Uterus (tissue), 4 donors: ENCODE results near the gene ZNF771. TPM values are rescaled to one million over a fixed set of nuclear protein-coding genes. Genes with fewer than 3 reads are reported as not detected.

Experiments
- DNase-seq, 2 donors: peaks; one replicate each; pipeline ENCODE4 v3.0.0-alpha.2; 2019 to 2020
- H3K27ac ChIP-seq, 2 donors: fragments of 200-600 bp; sonication (generic); 1 replicate in 1 of 2; 2 replicates in 1 of 2; pipeline ENCODE4 v1.5.1; 2016 to 2018
- H3K27me3 ChIP-seq, 2 donors: fragments of 200-600 bp; sonication (generic); one replicate each; pipeline ENCODE4 v1.5.1; 2018 to 2019; ENCODE audit warnings: control low read depth in 1 of 2
- H3K36me3 ChIP-seq, 2 donors: fragments of 200-600 bp; sonication (generic); one replicate each; pipeline ENCODE4 v1.5.1; 2019; ENCODE audit warnings: control low read depth in 1 of 2
- H3K4me1 ChIP-seq, 2 donors: fragments of 200-600 bp; sonication (generic); one replicate each; pipeline ENCODE4 v1.5.1; 2018 to 2019; ENCODE audit warnings: control low read depth in 1 of 2
- H3K4me3 ChIP-seq, 2 donors: fragments of 200-600 bp; sonication (generic); 1 replicate in 1 of 2; 2 replicates in 1 of 2; pipeline ENCODE4 v1.5.1; 2018 to 2019; ENCODE audit warnings: mild to moderate bottlenecking in 1 of 2
- H3K9me3 ChIP-seq, 2 donors: fragments of 200-600 bp; sonication (generic); one replicate each; pipeline ENCODE4 v1.5.1; 2019; ENCODE audit warnings: control low read depth in 1 of 2
- POLR2A ChIP-seq, 2 donors: fragments of 450-650 bp; IDR thresholded peaks; one replicate each; pipeline ENCODE4 v1.6.1; 2016; ENCODE audit warnings: antibody characterized with exemption in 2 of 2, mild to moderate bottlenecking in 1 of 2, moderate library complexity in 1 of 2
- intact Hi-C: fragments of 100-400 bp; cut with DNase I; formaldehyde crosslinking; loops from one replicate; pipeline ENCODE4 v1.15.1; 2023; ENCODE audit warnings: low total_unique reads
- total RNA-seq, 4 donors: library from RNA; depleted of rRNA in 3 of 4; stranded (reverse); fragments of >200 nt in 3 of 4; gene quantifications; one replicate each; pipeline versions ENCODE4 v1.1.0 to v1.2.4, GENCODE V29; 2014 to 2023
- TF ChIP-seq, protein P1 (sequence below), 4 experiments: fragments of 200-600 bp in 2 of 4; fragments of 450-650 bp in 2 of 4; sonication (generic) in 2 of 4; IDR thresholded peaks; one replicate each; pipeline ENCODE4 v1.5.1; 2016 to 2019; ENCODE audit warnings: antibody characterized with exemption in 4 of 4, mild to moderate bottlenecking in 2 of 4, moderate library complexity in 1 of 4
- donor health status: DM: yes; HTN: yes; CAD: no.

The ZNF771 gene
- total RNA-seq, 4 donors from 2014 or later, result 12.2 to 75.3 (median 25.6) TPM

DNA sequence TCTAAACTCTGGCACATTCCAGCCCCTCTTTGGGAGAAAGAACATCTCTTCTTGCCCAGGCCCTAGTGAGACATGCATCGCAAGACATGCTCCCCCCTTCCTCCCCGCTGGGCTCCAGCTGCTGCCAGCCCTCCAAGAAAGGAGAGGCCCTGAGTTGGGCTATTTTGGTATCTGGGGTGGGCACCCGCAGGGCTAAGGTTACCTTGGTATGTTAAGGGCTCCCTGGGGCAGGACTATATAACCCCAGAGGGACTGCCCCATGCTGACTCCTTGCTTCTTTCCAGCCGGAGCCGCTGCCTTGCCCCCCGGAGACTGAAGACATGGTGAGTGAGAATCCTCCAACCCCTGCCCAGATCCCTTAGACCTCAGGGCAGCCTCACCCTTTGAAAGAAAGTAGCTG, 32.9 kb upstream of the ZNF771 start, which contains the start of gene MYL11:
MYL11 (plus strand) TSS at position 265 of the 400 bp plus-strand sequence; CDS start at position 321, 56 bp downstream.
- H3K9me3 ChIP-seq, result no peaks in the 10 kb centered on the region
- intact Hi-C loops, result no loop called here
- H3K4me1 ChIP-seq, result no peaks in the 10 kb centered on the region
- DNase-seq, result no peak
- H3K27ac ChIP-seq, result no peak within 1 kb of the TSS
- no peaks in the 10 kb centered on the region for H3K27me3 ChIP-seq
- H3K4me3 ChIP-seq, result no peak within 1 kb of the TSS
- no peaks in the 10 kb centered on the region for H3K36me3 ChIP-seq
- TF ChIP-seq POLR2A (IDR thresholded peaks at IDR 0.05), result no peak
- TF ChIP-seq, protein P1, sequence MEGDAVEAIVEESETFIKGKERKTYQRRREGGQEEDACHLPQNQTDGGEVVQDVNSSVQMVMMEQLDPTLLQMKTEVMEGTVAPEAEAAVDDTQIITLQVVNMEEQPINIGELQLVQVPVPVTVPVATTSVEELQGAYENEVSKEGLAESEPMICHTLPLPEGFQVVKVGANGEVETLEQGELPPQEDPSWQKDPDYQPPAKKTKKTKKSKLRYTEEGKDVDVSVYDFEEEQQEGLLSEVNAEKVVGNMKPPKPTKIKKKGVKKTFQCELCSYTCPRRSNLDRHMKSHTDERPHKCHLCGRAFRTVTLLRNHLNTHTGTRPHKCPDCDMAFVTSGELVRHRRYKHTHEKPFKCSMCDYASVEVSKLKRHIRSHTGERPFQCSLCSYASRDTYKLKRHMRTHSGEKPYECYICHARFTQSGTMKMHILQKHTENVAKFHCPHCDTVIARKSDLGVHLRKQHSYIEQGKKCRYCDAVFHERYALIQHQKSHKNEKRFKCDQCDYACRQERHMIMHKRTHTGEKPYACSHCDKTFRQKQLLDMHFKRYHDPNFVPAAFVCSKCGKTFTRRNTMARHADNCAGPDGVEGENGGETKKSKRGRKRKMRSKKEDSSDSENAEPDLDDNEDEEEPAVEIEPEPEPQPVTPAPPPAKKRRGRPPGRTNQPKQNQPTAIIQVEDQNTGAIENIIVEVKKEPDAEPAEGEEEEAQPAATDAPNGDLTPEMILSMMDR (IDR thresholded peaks at IDR 0.05), result no peak

DNA sequence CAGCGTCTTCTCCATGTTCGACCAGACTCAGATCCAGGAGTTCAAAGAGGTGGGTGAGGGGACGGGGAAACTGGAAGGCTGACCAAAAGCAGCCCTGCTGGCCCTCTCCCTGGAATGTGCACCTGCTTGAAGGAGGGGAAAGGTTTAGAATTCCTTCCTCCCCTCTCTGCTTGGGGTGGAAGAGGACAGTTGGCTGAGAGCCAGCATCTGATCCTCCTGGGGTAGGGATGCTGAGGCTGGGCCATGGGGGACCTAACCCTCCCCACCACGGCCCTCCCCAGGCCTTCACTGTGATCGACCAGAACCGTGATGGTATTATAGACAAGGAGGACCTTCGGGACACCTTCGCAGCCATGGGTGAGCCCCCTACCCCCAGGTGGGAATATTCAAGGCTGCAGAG, 31.5 kb upstream of the ZNF771 start:
- H3K9me3 ChIP-seq, result no peaks in the 10 kb centered on the region
- no peaks in the 10 kb centered on the region for H3K4me1 ChIP-seq
- H3K4me3 ChIP-seq, result no peak overlapping the region
- peak overlapping the region in 1 of 2 donors; percentile 100 for H3K27ac ChIP-seq
- intact Hi-C loops, result no loop called here
- H3K36me3 ChIP-seq, result no peaks in the 10 kb centered on the region
- DNase-seq, result no peak
- no peak for TF ChIP-seq POLR2A (IDR thresholded peaks at IDR 0.05)
- TF ChIP-seq, protein P1 (IDR thresholded peaks at IDR 0.05), result no peak
- no peaks in the 10 kb centered on the region for H3K27me3 ChIP-seq

DNA sequence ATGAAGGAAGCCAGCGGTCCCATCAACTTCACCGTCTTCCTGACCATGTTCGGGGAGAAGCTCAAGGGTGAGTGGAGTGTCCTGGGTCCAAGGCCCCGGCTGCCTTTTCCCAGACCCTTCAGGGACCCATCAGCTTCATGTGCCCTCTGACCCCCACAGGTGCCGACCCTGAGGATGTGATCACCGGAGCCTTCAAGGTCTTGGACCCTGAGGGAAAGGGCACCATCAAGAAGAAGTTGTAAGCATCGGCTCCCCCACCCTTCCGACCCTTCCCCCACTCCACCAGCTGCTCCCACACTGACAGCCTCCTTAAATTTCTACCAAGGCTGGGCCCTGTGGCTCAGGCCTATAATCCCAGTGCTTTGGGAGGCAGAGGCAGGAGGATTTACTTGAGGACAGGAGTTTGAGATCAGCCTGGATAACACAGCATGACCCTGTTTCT, 30.9 kb upstream of the ZNF771 start:
- H3K9me3 ChIP-seq, result no peaks in the 10 kb centered on the region
- peak overlapping the region; percentile 100 for H3K27ac ChIP-seq
- no peaks in the 10 kb centered on the region for H3K36me3 ChIP-seq
- intact Hi-C loops, result no loop called here
- H3K4me3 ChIP-seq, result no peak overlapping the region
- TF ChIP-seq POLR2A (IDR thresholded peaks at IDR 0.05), result no peak
- TF ChIP-seq, protein P1 (IDR thresholded peaks at IDR 0.05), result no peak
- no peak for DNase-seq
- no peaks in the 10 kb centered on the region for H3K4me1 ChIP-seq
- no peaks in the 10 kb centered on the region for H3K27me3 ChIP-seq

DNA sequence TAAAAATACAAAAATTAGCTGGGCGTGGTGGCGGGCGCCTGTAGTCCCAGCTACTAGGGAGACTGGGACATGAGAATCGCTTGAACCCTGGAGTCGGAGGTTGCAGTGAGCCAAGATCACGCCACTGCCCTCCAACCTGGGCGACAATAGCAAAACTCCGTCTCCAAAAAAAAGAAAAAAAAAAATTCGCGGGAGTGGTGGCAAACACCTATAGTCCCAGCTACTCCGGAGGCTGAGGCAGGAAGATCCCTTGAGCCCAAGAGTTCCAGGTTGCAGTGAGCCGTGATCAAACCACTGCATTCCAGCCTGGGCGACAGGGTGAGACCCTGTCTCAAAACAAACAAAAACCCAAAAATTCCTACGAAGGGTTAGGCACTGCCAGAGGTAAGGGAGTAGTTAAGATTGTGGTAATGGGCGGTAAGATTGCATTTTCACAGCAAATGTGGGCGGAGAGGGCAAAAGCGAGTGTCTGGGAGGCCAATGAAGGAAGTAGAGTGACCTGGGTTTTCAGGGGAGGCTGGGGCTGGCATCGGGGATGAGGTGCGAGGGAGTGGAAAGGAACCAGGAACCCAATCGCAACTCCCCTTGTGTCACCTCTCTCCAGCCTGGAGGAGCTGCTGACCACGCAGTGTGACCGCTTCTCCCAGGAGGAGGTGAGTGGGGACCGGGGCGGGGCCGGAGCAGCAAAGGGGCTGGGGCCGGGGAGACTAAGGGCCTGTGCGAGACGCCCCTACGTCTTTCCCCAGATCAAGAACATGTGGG, 30.2 kb upstream of the ZNF771 start:
- H3K9me3 ChIP-seq, result no peaks in the 10 kb centered on the region
- no peak for TF ChIP-seq POLR2A (IDR thresholded peaks at IDR 0.05)
- TF ChIP-seq, protein P1 (IDR thresholded peaks at IDR 0.05), result no peak
- H3K27me3 ChIP-seq, result no peaks in the 10 kb centered on the region
- intact Hi-C loops, result no loop called here
- no peak for DNase-seq
- H3K4me3 ChIP-seq, result peak overlapping the region; percentile 83 to 88
- H3K27ac ChIP-seq, result peak overlapping the region; percentile 100
- no peaks in the 10 kb centered on the region for H3K36me3 ChIP-seq
- H3K4me1 ChIP-seq, result no peaks in the 10 kb centered on the region

DNA sequence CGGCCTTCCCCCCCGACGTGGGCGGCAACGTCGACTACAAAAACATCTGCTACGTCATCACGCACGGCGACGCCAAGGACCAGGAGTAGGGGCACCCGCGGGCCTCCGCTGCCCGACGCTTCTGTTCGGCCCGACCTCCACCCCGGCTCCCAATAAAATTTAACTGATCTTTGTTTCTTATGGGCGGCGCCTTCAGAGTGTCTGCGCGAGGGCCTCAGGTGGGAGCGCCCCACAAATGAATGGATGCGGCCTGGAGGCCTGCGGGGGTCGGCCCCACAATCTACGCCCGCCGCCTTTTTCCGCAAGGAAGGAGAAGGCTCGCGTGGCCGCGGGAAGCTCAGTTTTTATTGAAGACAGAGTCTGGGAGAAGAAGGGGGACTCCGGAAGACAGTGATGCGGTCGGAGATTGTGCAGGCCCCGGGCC, 29.6 kb upstream of the ZNF771 start:
- H3K4me1 ChIP-seq, result no peaks in the 10 kb centered on the region
- H3K27ac ChIP-seq, result peak overlapping the region; percentile 100
- H3K36me3 ChIP-seq, result no peaks in the 10 kb centered on the region
- H3K9me3 ChIP-seq, result no peaks in the 10 kb centered on the region
- TF ChIP-seq, protein P1 (IDR thresholded peaks at IDR 0.05), result no peak
- peak; percentile 59 to 81 for TF ChIP-seq POLR2A (IDR thresholded peaks at IDR 0.05)
- intact Hi-C loops, result no loop called here
- peak overlapping the region; percentile 83 to 88 for H3K4me3 ChIP-seq
- peak; percentile 95 to 98 for DNase-seq
- no peaks in the 10 kb centered on the region for H3K27me3 ChIP-seq
